PC-3 (cell line): Measurements from ENCODE around the gene EIF4B. TPM values are rescaled to one million over a fixed set of nuclear protein-coding genes. Genes with fewer than 3 reads are reported as not detected.

Experiments
- ATAC-seq: fragments of 200-7000 bp; cut with Tn5 transposase; 2 replicates; pipeline ENCODE4 v1.9.1; 2020; ENCODE audit warnings: mild to moderate bottlenecking, moderate library complexity
- Bru-seq: library from RNA; stranded (reverse); fragments of 400-500 nt; gene quantifications from one replicate; lab custom pipeline; 2021; lab: Mats Ljungman, UMichigan
- BruChase-seq, 2 experiments: library from RNA; stranded (reverse); fragments of 400-500 nt; gene quantifications; one replicate each; lab custom pipeline; 2021; lab: Mats Ljungman, UMichigan
- BruUV-seq: library from RNA; stranded (reverse); fragments of 400-500 nt; replicated peaks from 2 replicates; lab custom pipeline; 2021; lab: Mats Ljungman, UMichigan
- CTCF ChIA-PET: fragments of 300-600 bp; sonication (Branson Sonifier 250); formaldehyde crosslinking; loops from one replicate; lab custom pipeline; 2022; ENCODE audit warnings: antibody characterized with exemption; lab: Charles Lee
- POLR2A ChIA-PET: fragments of 300-600 bp; sonication (Branson Sonifier 250); formaldehyde crosslinking; loops from one replicate; lab custom pipeline; 2022; ENCODE audit warnings: antibody characterized with exemption; ENCODE audit not compliant: unreplicated experiment; lab: Charles Lee
- DNase-seq: peaks from one replicate; pipeline ENCODE4 v3.0.0-alpha.2; 2015
- H2AFZ ChIP-seq: fragments of 300-600 bp; sonication (generic); 2 replicates; pipeline ENCODE4 v1.6.0; 2016; ENCODE audit warnings: antibody characterized with exemption, low read length
- H3F3A ChIP-seq: fragments of 300-600 bp; sonication (generic); one replicate; pipeline ENCODE4 v1.6.0; 2017; ENCODE audit warnings: antibody characterized with exemption, low read length, control low read depth, mild to moderate bottlenecking; ENCODE audit not compliant: unreplicated experiment
- H3K27ac ChIP-seq: fragments of 300-600 bp; sonication (generic); 2 replicates; pipeline ENCODE4 v1.5.1; 2016; ENCODE audit warnings: mild to moderate bottlenecking, low read length
- H3K27me3 ChIP-seq: fragments of 300-600 bp; sonication (generic); 2 replicates; pipeline ENCODE4 v1.6.1; 2016; ENCODE audit warnings: low read length, mixed read lengths
- H3K36me3 ChIP-seq: fragments of 300-600 bp; sonication (generic); 2 replicates; pipeline ENCODE4 v1.6.1; 2016; ENCODE audit warnings: low read depth, mixed run types, low read length, mixed read lengths
- H3K4me1 ChIP-seq: fragments of 300-600 bp; sonication (generic); 2 replicates; pipeline ENCODE4 v1.5.1; 2016; ENCODE audit warnings: low read length; ENCODE audit not compliant: insufficient read depth
- H3K4me2 ChIP-seq: fragments of 300-600 bp; sonication (generic); 2 replicates; pipeline ENCODE4 v1.6.0; 2016; ENCODE audit warnings: low read length
- H3K4me3 ChIP-seq: fragments of 300-600 bp; sonication (generic); 2 replicates; pipeline ENCODE4 v1.5.1; 2016; ENCODE audit warnings: mild to moderate bottlenecking, low read length, mixed read lengths
- H3K79me2 ChIP-seq: fragments of 300-600 bp; sonication (generic); 2 replicates; pipeline ENCODE4 v1.6.1; 2017; ENCODE audit warnings: low read length, mixed read lengths
- H3K9ac ChIP-seq: fragments of 300-600 bp; sonication (generic); 2 replicates; pipeline ENCODE4 v1.6.0; 2016; ENCODE audit warnings: mild to moderate bottlenecking, low read length
- H3K9me2 ChIP-seq: fragments of 300-600 bp; sonication (generic); replicated peaks from 2 replicates; pipeline ENCODE4 v1.6.1; 2016; ENCODE audit warnings: mixed run types, low read length, mixed read lengths
- H3K9me3 ChIP-seq: fragments of 300-600 bp; sonication (generic); 2 replicates; pipeline ENCODE4 v1.6.1; 2016; ENCODE audit warnings: low read length, mixed read lengths
- H4K20me1 ChIP-seq: fragments of 300-600 bp; sonication (generic); 2 replicates; pipeline ENCODE4 v1.6.1; 2016; ENCODE audit warnings: low read length, mixed read lengths
- CTCF ChIP-seq: fragments of 300-600 bp; sonication (generic); conservative IDR thresholded peaks from 2 replicates; pipeline ENCODE4 v1.5.1; 2017; ENCODE audit warnings: antibody characterized with exemption, low read depth, mild to moderate bottlenecking, low read length
- EZH2 ChIP-seq: fragments of 300-600 bp; sonication (generic); IDR thresholded peaks from one replicate; pipeline ENCODE4 v1.6.1; 2017; ENCODE audit warnings: antibody characterized with exemption, mild to moderate bottlenecking, low read length; ENCODE audit not compliant: unreplicated experiment
- EZH2phosphoT487 ChIP-seq: fragments of 300-600 bp; sonication (generic); IDR thresholded peaks from 2 replicates; pipeline ENCODE4 v1.6.1; 2018; ENCODE audit warnings: mild to moderate bottlenecking, antibody characterized with exemption, low read length, borderline replicate concordance
- intact Hi-C: fragments of 100-400 bp; cut with micrococcal nuclease; formaldehyde crosslinking; loops from 2 replicates; pipeline ENCODE4 v1.9.0; 2023
- long read RNA-seq: library from polyadenylated mRNA; unstranded; transcript quantifications from one replicate; pipeline ENCODE4 v2.0.0, GENCODE V29; 2021; ENCODE audit not compliant: unreplicated experiment
- total RNA-seq: library from RNA; depleted of rRNA; stranded (reverse); fragments of >200 nt; gene quantifications from 2 replicates; pipeline ENCODE4 v1.2.3, GENCODE V29; 2014; rRNA removed

EIF4B gene
- total RNA-seq (424 and 434 TPM in 2 replicates), Bru-seq, nascent RNA (percentile 98 among the genes with signal in this experiment), BruChase-seq, experiment 1, labeled RNA remaining after a 6-hour chase (percentile 99 among the genes with signal in this experiment), BruChase-seq, experiment 2, labeled RNA remaining after a 2-hour chase (percentile 99 among the genes with signal in this experiment)
- long read RNA-seq, full-length matches to known transcripts: 483 of 684 reads
- long read RNA-seq, partial matches to known transcripts: 130 of 684 reads
- long read RNA-seq, other reads (novel, unspliced or antisense): 71 of 684 reads

- ATAC-seq (peak; percentile 93), DNase-seq (peak; percentile 99)
- intact Hi-C loops: loop anchor here (2.0 kb wide), 1 partner anchor 41 kb away; no protein-coding TSS in a partner anchor
- Histone ChIP-seq H3K9me3 (no peaks in the 10 kb centered on the region), H3K9ac (peak within 1 kb of the TSS; percentile 99), H3K4me2 (peak within 1 kb of the TSS; percentile 97), H3K4me3 (peak within 1 kb of the TSS; percentile 88), H4K20me1 (peaks cover 37% of the 10 kb centered on the region), H3K9me2 (no peaks in the 10 kb centered on the region), H3K79me2 (peaks cover 62% of the 10 kb centered on the region), H3K4me1 (peaks cover 47% of the 10 kb centered on the region), H3K36me3 (peaks cover 35% of the 10 kb centered on the region), H3K27me3 (no peaks in the 10 kb centered on the region), H2AFZ (peak within 1 kb of the TSS; percentile 70), H3K27ac (peak within 1 kb of the TSS; percentile 94), H3F3A (no peaks in the 10 kb centered on the region)
- CTCF ChIA-PET: interaction anchor here (0.6 to 1.3 kb wide), 4 partner anchors 20 to 937 kb away, joined by 3 to 8 read pairs (median 3); no protein-coding TSS in a partner anchor
- TF ChIP-seq EZH2phosphoT487 (no peak), EZH2 (no peak), CTCF (no peak)
- POLR2A ChIA-PET: interaction anchor here (0.5 to 1.0 kb wide), 10 partner anchors 11 to 775 kb away, joined by 3 to 20 read pairs (median 4); partner anchors contain the start of genes KRT18, KRT8 and SPRYD3
- BruUV-seq: no TSS peak
Observed at GRCh38 chr12:53005986-53006809, at the start of gene EIF4B. EIF4B (plus strand) TSS chr12:53006456; CDS start chr12:53006484, 28 bp downstream.

GRCh38 chr12:52956987-52957386 is 49.3 kb upstream of the EIF4B start:
- Histone ChIP-seq H3K9me2 (no peaks in the 10 kb centered on the region), H4K20me1 (peaks cover 14% of the 10 kb centered on the region), H3K4me3 (no peak overlapping the region), H3K4me2 (no peak overlapping the region), H3K4me1 (no peaks in the 10 kb centered on the region), H3K36me3 (peaks cover 11% of the 10 kb centered on the region), H3K9me3 (no peaks in the 10 kb centered on the region), H3K9ac (no peak overlapping the region), H3F3A (no peaks in the 10 kb centered on the region), H3K79me2 (peaks cover under 1% of the 10 kb centered on the region), H2AFZ (no peak overlapping the region), H3K27ac (no peak overlapping the region), H3K27me3 (no peaks in the 10 kb centered on the region)
- ChIA-PET POLR2A (no interaction called here), CTCF (interaction anchor here (1.0 kb wide), 1 partner anchor 23 kb away, joined by 3 read pairs; no protein-coding TSS in a partner anchor)
- BruUV-seq: no TSS peak
- DNase-seq (no peak), ATAC-seq (no peak)
- TF ChIP-seq CTCF: no peak
- TF ChIP-seq EZH2phosphoT487: no peak
- TF ChIP-seq EZH2: no peak
- intact Hi-C loops: no loop called here
